Measurements from ENCODE around the gene OVAAL.

The OVAAL gene

GRCh38 chr1:180515364-180515763 is 43.4 kb upstream of the OVAAL start:
- Histone ChIP-seq H3K27ac (ENCODE audit: low read depth, low read length) (no peak overlapping the region), H3K9me3 (ENCODE audit: insufficient read depth, low read length) (no peaks in the 10 kb centered on the region), H3K4me2 (ENCODE audit: low read depth, low read length, poor library complexity, severe bottlenecking) (no peak overlapping the region), H2AFZ (ENCODE audit: low read depth, low read length, severe bottlenecking) (peak overlapping the region; percentile 42), H4K20me1 (ENCODE audit: low read depth, low read length) (no peaks in the 10 kb centered on the region), H3K79me2 (ENCODE audit: insufficient read depth, low read length) (no peaks in the 10 kb centered on the region), H3K27me3 (ENCODE audit: low read length) (no peaks in the 10 kb centered on the region), H3K4me3 (ENCODE audit: insufficient read depth, low read length, poor library complexity, severe bottlenecking) (no peak overlapping the region), H3K9me2 (replicated peaks; ENCODE audit: insufficient read depth, low read length) (no peaks in the 10 kb centered on the region), H3K9ac (ENCODE audit: low read length) (no peak overlapping the region), H3F3A (ENCODE audit: insufficient read depth) (no peaks in the 10 kb centered on the region), H3K36me3 (ENCODE audit: low read length) (no peaks in the 10 kb centered on the region)
- TF ChIP-seq EZH2phosphoT487 (conservative IDR thresholded peaks at IDR 0.05; ENCODE audit: low read length) (no peak), CTCF (IDR thresholded peaks at IDR 0.05; ENCODE audit: insufficient read depth, low read length, poor library complexity, severe bottlenecking) (no peak)

- H3K27ac ChIP-seq (ENCODE audit: low read depth, low read length): no peak overlapping the region
- H3K9me3 ChIP-seq (ENCODE audit: insufficient read depth, low read length): no peaks in the 10 kb centered on the region
Measured at GRCh38 chr1:180515857-180516388, 42.8 kb upstream of the OVAAL start.

GRCh38 chr1:180519846-180520245 is 38.9 kb upstream of the OVAAL start:
- H3K9me2 ChIP-seq (replicated peaks; ENCODE audit: insufficient read depth, low read length): no peaks in the 10 kb centered on the region
- no peaks in the 10 kb centered on the region for H3K27me3 ChIP-seq (ENCODE audit: low read length)
- no peaks in the 10 kb centered on the region for H3K79me2 ChIP-seq (ENCODE audit: insufficient read depth, low read length)
- H4K20me1 ChIP-seq (ENCODE audit: low read depth, low read length): no peaks in the 10 kb centered on the region
- no peaks in the 10 kb centered on the region for H3F3A ChIP-seq (ENCODE audit: insufficient read depth)
- H3K9me3 ChIP-seq (ENCODE audit: insufficient read depth, low read length): no peaks in the 10 kb centered on the region
- H3K4me3 ChIP-seq (ENCODE audit: insufficient read depth, low read length, poor library complexity, severe bottlenecking): no peak overlapping the region
- TF ChIP-seq EZH2phosphoT487 (conservative IDR thresholded peaks at IDR 0.05; ENCODE audit: low read length) (no peak), CTCF (IDR thresholded peaks at IDR 0.05; ENCODE audit: insufficient read depth, low read length, poor library complexity, severe bottlenecking) (no peak)
- no peaks in the 10 kb centered on the region for H3K36me3 ChIP-seq (ENCODE audit: low read length)
- H3K27ac ChIP-seq (ENCODE audit: low read depth, low read length): no peak overlapping the region
- H2AFZ ChIP-seq (ENCODE audit: low read depth, low read length, severe bottlenecking): no peak overlapping the region
- H3K4me2 ChIP-seq (ENCODE audit: low read depth, low read length, poor library complexity, severe bottlenecking): no peak overlapping the region
- no peak overlapping the region for H3K9ac ChIP-seq (ENCODE audit: low read length)

More at GRCh38 chr1:180515857-180516388, 42.8 kb upstream of the OVAAL start:
- Histone ChIP-seq H3K27me3 (ENCODE audit: low read length) (no peaks in the 10 kb centered on the region), H3K9ac (ENCODE audit: low read length) (no peak overlapping the region), H4K20me1 (ENCODE audit: low read depth, low read length) (no peaks in the 10 kb centered on the region), H3K4me2 (ENCODE audit: low read depth, low read length, poor library complexity, severe bottlenecking) (no peak overlapping the region), H2AFZ (ENCODE audit: low read depth, low read length, severe bottlenecking) (peak overlapping the region; percentile 42), H3K4me3 (ENCODE audit: insufficient read depth, low read length, poor library complexity, severe bottlenecking) (no peak overlapping the region), H3K79me2 (ENCODE audit: insufficient read depth, low read length) (no peaks in the 10 kb centered on the region), H3F3A (ENCODE audit: insufficient read depth) (no peaks in the 10 kb centered on the region), H3K36me3 (ENCODE audit: low read length) (no peaks in the 10 kb centered on the region), H3K9me2 (replicated peaks; ENCODE audit: insufficient read depth, low read length) (no peaks in the 10 kb centered on the region)
- TF ChIP-seq EZH2phosphoT487 (conservative IDR thresholded peaks at IDR 0.05; ENCODE audit: low read length) (no peak), CTCF (IDR thresholded peaks at IDR 0.05; ENCODE audit: insufficient read depth, low read length, poor library complexity, severe bottlenecking) (peak; percentile 79)

Measured in SU-DHL-6 (cell line).